Gastroesophageal sphincter (tissue), 3 donors: Measurements from ENCODE around the gene ARMC9.

Experiments
- EP300 ChIP-seq: sonication (generic); formaldehyde crosslinking; IDR thresholded peaks from one replicate; pipeline ENCODE4 v1.6.1; 2017; ENCODE audit warnings: antibody characterized with exemption, mild to moderate bottlenecking
- POLR2A ChIP-seq, 2 donors: fragments of 450-650 bp; IDR thresholded peaks; one replicate each; pipeline ENCODE4 v1.6.1; 2017; ENCODE audit warnings: antibody characterized with exemption in 2 of 2, mild to moderate bottlenecking in 2 of 2, moderate library complexity in 1 of 2
- POLR2AphosphoS5 ChIP-seq: sonication (generic); formaldehyde crosslinking; IDR thresholded peaks from one replicate; pipeline ENCODE4 v1.6.1; 2017; ENCODE audit warnings: antibody characterized with exemption
- TF ChIP-seq, protein P1 (sequence below), 4 experiments: fragments of 200-600 bp in 2 of 4; fragments of 450-650 bp in 2 of 4; sonication (generic) in 1 of 4; IDR thresholded peaks; one replicate each; pipeline ENCODE4 v1.5.1; 2017 to 2019; ENCODE audit warnings: antibody characterized with exemption in 4 of 4, mild to moderate bottlenecking in 2 of 4, moderate library complexity in 2 of 4

DNA sequence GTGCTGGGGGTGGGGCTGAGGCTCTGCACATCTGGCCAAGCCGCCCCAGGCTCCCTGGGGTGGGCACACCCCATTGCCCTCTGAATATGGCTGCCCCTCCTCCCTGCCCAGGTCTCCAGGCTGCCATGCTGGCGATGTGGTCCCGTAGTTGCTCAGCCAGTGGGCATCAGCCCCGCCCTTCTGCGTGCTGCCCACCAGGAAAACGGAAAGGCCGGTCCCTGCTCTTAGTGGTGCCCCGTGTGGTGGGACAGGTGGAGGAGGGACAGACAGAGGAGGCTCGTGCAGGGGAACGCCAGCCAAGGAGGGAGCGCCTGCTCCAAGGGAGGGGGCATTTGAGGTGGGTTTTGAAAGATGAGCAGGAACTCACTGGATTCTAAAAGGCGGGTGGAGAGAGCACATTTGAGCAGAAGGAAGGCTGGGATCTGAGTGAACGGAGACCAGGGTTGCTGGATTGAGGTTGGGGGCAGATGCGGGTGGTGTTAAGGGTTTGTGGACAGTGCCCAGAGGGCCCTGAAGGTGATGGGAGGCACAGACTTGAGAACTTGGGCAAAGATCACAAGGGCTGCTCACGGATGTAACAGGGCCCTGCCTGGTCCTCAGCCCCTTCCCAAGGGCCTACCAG is 190.4 kb downstream of the ARMC9 start:
- TF ChIP-seq POLR2AphosphoS5 (no peak), EP300 (no peak), POLR2A (IDR thresholded peaks at IDR 0.05) (no peak)
- TF ChIP-seq, protein P1, sequence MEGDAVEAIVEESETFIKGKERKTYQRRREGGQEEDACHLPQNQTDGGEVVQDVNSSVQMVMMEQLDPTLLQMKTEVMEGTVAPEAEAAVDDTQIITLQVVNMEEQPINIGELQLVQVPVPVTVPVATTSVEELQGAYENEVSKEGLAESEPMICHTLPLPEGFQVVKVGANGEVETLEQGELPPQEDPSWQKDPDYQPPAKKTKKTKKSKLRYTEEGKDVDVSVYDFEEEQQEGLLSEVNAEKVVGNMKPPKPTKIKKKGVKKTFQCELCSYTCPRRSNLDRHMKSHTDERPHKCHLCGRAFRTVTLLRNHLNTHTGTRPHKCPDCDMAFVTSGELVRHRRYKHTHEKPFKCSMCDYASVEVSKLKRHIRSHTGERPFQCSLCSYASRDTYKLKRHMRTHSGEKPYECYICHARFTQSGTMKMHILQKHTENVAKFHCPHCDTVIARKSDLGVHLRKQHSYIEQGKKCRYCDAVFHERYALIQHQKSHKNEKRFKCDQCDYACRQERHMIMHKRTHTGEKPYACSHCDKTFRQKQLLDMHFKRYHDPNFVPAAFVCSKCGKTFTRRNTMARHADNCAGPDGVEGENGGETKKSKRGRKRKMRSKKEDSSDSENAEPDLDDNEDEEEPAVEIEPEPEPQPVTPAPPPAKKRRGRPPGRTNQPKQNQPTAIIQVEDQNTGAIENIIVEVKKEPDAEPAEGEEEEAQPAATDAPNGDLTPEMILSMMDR (IDR thresholded peaks at IDR 0.05) = no peak
